HCT116 (cell line): ENCODE data around the gene GSTA3. TPM values are rescaled to one million over a fixed set of nuclear protein-coding genes. Genes with fewer than 3 reads are reported as not detected.

Experiments used
- ATAC-seq: fragments of 200-7000 bp; cut with Tn5 transposase; 2 replicates; pipeline ENCODE4 v1.9.1; 2020; ENCODE audit warnings: mild to moderate bottlenecking, moderate library complexity
- BruUV-seq: library from RNA; stranded (reverse); fragments of 400-500 nt; replicated peaks from 2 replicates; lab custom pipeline; 2021; lab: Mats Ljungman, UMichigan
- CTCF ChIA-PET: fragments of 300-600 bp; sonication (Branson Sonifier 250); formaldehyde crosslinking; loops from one replicate; lab custom pipeline; 2021; ENCODE audit warnings: antibody characterized with exemption; lab: Charles Lee
- POLR2A ChIA-PET: fragments of 300-600, 350-600 bp; sonication (Branson Sonifier 250); formaldehyde crosslinking; loops from one replicate; lab custom pipeline; 2021; ENCODE audit warnings: antibody characterized with exemption; lab: Charles Lee
- RAD21 ChIA-PET, 2 experiments: fragments of 300-600 bp; sonication (Branson Sonifier 250); formaldehyde crosslinking; loops; one replicate each; lab custom pipeline; 2023; ENCODE audit warnings: low total read pairs in 2 of 2; ENCODE audit not compliant: uncharacterized antibody in 2 of 2, unreplicated experiment in 2 of 2, low non-redundant PET in 1 of 2; lab: Charles Lee
- DNase-seq: peaks from one replicate; pipeline ENCODE4 v3.0.0-alpha.2; 2010; ENCODE audit warnings: low read depth, low spot score
- H2AFZ ChIP-seq: fragments of 200-600 bp; shearing (Covaris generic), sonication (generic); 2 replicates; pipeline ENCODE4 v1.6.1; 2017; ENCODE audit warnings: low read depth, mixed run types, mixed read lengths, antibody characterized with exemption, low read length; ENCODE audit not compliant: poor library complexity, severe bottlenecking
- H3K27ac ChIP-seq: 2 replicates; pipeline ENCODE4 v1.5.1; 2012; ENCODE audit warnings: low read depth, low read length
- H3K27me3 ChIP-seq: fragments of 200-600 bp; sonication (generic); 2 replicates; pipeline ENCODE4 v1.6.1; 2016; ENCODE audit warnings: mixed run types, low read length, mixed read lengths; ENCODE audit not compliant: insufficient read depth
- H3K36me3 ChIP-seq, 2 experiments: fragments of 200-500 bp in 1 of 2; fragments of 200-600 bp in 1 of 2; sonication (Bioruptor generic) in 1 of 2; sonication (generic) in 1 of 2; 2 replicates each; pipeline versions ENCODE4 v1.5.1 to v1.6.1; 2014 to 2016; ENCODE audit warnings: low read length in 2 of 2, inconsistent platforms in 1 of 2, mixed read lengths in 1 of 2, mixed run types in 1 of 2; ENCODE audit not compliant: insufficient read depth in 2 of 2, control insufficient read depth in 1 of 2
- H3K4me1 ChIP-seq, 2 experiments: fragments of 200-600 bp in 1 of 2; sonication (generic) in 1 of 2; 2 replicates each; pipeline versions ENCODE4 v1.5.1 to v1.6.1; 2012 to 2017; ENCODE audit warnings: low read length in 2 of 2, inconsistent platforms in 1 of 2, mild to moderate bottlenecking in 1 of 2, mixed read lengths in 1 of 2, mixed run types in 1 of 2, moderate library complexity in 1 of 2; ENCODE audit not compliant: insufficient read depth in 2 of 2, control insufficient read depth in 1 of 2
- H3K4me2 ChIP-seq: fragments of 200-600 bp; sonication (generic); 2 replicates; pipeline ENCODE4 v1.6.1; 2017; ENCODE audit warnings: mixed run types, low read length, mixed read lengths
- H3K4me3 ChIP-seq, 2 experiments: fragments of 200-600 bp in 1 of 2; sonication (generic) in 1 of 2; replicated peaks in 1 of 2; 2 replicates each; pipeline ENCODE4 v1.5.1; 2011 to 2016; ENCODE audit warnings: low read length in 2 of 2, control low read depth in 1 of 2, low read depth in 1 of 2, mild to moderate bottlenecking in 1 of 2, mixed read lengths in 1 of 2, mixed run types in 1 of 2
- H3K79me2 ChIP-seq: fragments of 200-600 bp; sonication (generic); 2 replicates; pipeline ENCODE4 v1.6.1; 2017; ENCODE audit warnings: mild to moderate bottlenecking, mixed run types, low read length, moderate library complexity, mixed read lengths; ENCODE audit not compliant: insufficient read depth
- H3K9ac ChIP-seq: fragments of 200-600 bp; sonication (generic); 2 replicates; pipeline ENCODE4 v1.6.1; 2016; ENCODE audit warnings: low read length, mixed read lengths
- H3K9me2 ChIP-seq: fragments of 200-600 bp; sonication (generic), shearing (Covaris generic); 2 replicates; pipeline ENCODE4 v1.6.1; 2017; ENCODE audit warnings: mixed run types, mild to moderate bottlenecking, moderate library complexity; ENCODE audit not compliant: insufficient read depth
- H3K9me3 ChIP-seq, 2 experiments: fragments of 200-500 bp in 1 of 2; fragments of 200-600 bp in 1 of 2; sonication (Bioruptor generic) in 1 of 2; sonication (generic) in 1 of 2; 2 replicates each; pipeline ENCODE4 v1.6.1; 2014 to 2017; ENCODE audit warnings: low read length in 2 of 2, mixed read lengths in 2 of 2, inconsistent platforms in 1 of 2, low read depth in 1 of 2, mild to moderate bottlenecking in 1 of 2, mixed run types in 1 of 2, moderate library complexity in 1 of 2; ENCODE audit not compliant: control insufficient read depth in 1 of 2, insufficient read depth in 1 of 2
- H4K20me1 ChIP-seq: fragments of 200-600 bp; sonication (generic), shearing (Covaris generic); 2 replicates; pipeline ENCODE4 v1.6.1; 2017; ENCODE audit warnings: mixed run types, mild to moderate bottlenecking, moderate library complexity; ENCODE audit not compliant: insufficient read depth
- CBX3 ChIP-seq: IDR thresholded peaks from 2 replicates; pipeline ENCODE4 v1.6.1; 2012; ENCODE audit warnings: low read depth
- CEBPB ChIP-seq: IDR thresholded peaks from 2 replicates; pipeline ENCODE4 v1.6.1; 2012; ENCODE audit warnings: low read depth
- EGR1 ChIP-seq: IDR thresholded peaks from 2 replicates; pipeline ENCODE4 v1.6.1; 2012; ENCODE audit warnings: low read depth
- ELF1 ChIP-seq: IDR thresholded peaks from 2 replicates; pipeline ENCODE4 v1.6.1; 2012; ENCODE audit warnings: low read depth, borderline replicate concordance
- EZH2 ChIP-seq: fragments of 200-600 bp; sonication (generic); IDR thresholded peaks from 2 replicates; pipeline ENCODE4 v1.6.1; 2017; ENCODE audit warnings: antibody characterized with exemption, mixed run types
- EZH2phosphoT487 ChIP-seq: fragments of 200-600 bp; IDR thresholded peaks from 2 replicates; pipeline ENCODE4 v1.6.1; 2018; ENCODE audit warnings: antibody characterized with exemption, borderline replicate concordance
- FOSL1 ChIP-seq: IDR thresholded peaks from 2 replicates; pipeline ENCODE4 v1.6.1; 2012; ENCODE audit warnings: low read depth
- POLR2AphosphoS5 ChIP-seq: IDR thresholded peaks from 2 replicates; pipeline ENCODE4 v1.6.1; 2011; ENCODE audit warnings: mild to moderate bottlenecking, low read depth, low read length, moderate library complexity
- RAD21 ChIP-seq: IDR thresholded peaks from 2 replicates; pipeline ENCODE4 v1.6.1; 2012; ENCODE audit warnings: low read depth, mild to moderate bottlenecking
- SIN3A ChIP-seq: IDR thresholded peaks from 2 replicates; pipeline ENCODE4 v1.6.1; 2012; ENCODE audit warnings: low read depth
- SP1 ChIP-seq: IDR thresholded peaks from 2 replicates; pipeline ENCODE4 v1.6.1; 2012; ENCODE audit warnings: low read depth
- TCF7L2 ChIP-seq: IDR thresholded peaks from 2 replicates; pipeline ENCODE4 v1.7.0; 2011; ENCODE audit warnings: borderline replicate concordance, inconsistent platforms; ENCODE audit not compliant: insufficient read depth, insufficient read length; ENCODE audit errors: extremely low read depth
- YY1 ChIP-seq: IDR thresholded peaks from 2 replicates; pipeline ENCODE4 v1.6.1; 2011; ENCODE audit warnings: low read length, low read depth, moderate library complexity, mild to moderate bottlenecking; ENCODE audit not compliant: insufficient replicate concordance; ENCODE audit errors: extremely low read depth
- ZFX ChIP-seq: fragments of 450-650 bp; IDR thresholded peaks from 2 replicates; pipeline ENCODE4 v1.6.1; 2017
- ZNF274 ChIP-seq: fragments of 200-500 bp; sonication (Bioruptor generic); IDR thresholded peaks from 2 replicates; pipeline ENCODE4 v1.6.1; 2014; ENCODE audit warnings: mild to moderate bottlenecking, low read depth, low read length, inconsistent platforms
- intact Hi-C: fragments of 100-400 bp; cut with micrococcal nuclease; formaldehyde crosslinking; loops from 2 replicates; pipeline ENCODE4 v1.10.0; 2022
- total RNA-seq: library from RNA; stranded (reverse); gene quantifications from one replicate; pipeline ENCODE4 v1.2.1, GENCODE V29; 2021; ENCODE audit not compliant: unreplicated experiment
- TF ChIP-seq, protein P1 (sequence below): IDR thresholded peaks from 2 replicates; pipeline ENCODE4 v1.6.1; 2012
- TF ChIP-seq, protein P2 (sequence below): IDR thresholded peaks from 2 replicates; pipeline ENCODE4 v1.6.1; 2012
- TF ChIP-seq, protein P3 (sequence below): IDR thresholded peaks from 2 replicates; pipeline ENCODE4 v1.6.1; 2012; ENCODE audit warnings: low read depth
- TF ChIP-seq, protein P4 (sequence below), 3 experiments: fragments of 200-600 bp in 1 of 3; sonication (generic) in 1 of 3; IDR thresholded peaks in 2 of 3; conservative IDR thresholded peaks in 1 of 3; 2 replicates each; pipeline ENCODE4 v1.5.1; 2012 to 2017; ENCODE audit warnings: low read depth in 2 of 3, low read length in 2 of 3, antibody characterized with exemption in 1 of 3, borderline replicate concordance in 1 of 3, control low read depth in 1 of 3, mild to moderate bottlenecking in 1 of 3, mixed read lengths in 1 of 3, mixed run types in 1 of 3, moderate library complexity in 1 of 3; ENCODE audit not compliant: insufficient read depth in 1 of 3
- TF ChIP-seq, protein P5 (sequence below): IDR thresholded peaks from 2 replicates; pipeline ENCODE4 v1.6.1; 2011; ENCODE audit warnings: mild to moderate bottlenecking, low read length, moderate library complexity; ENCODE audit not compliant: insufficient replicate concordance; ENCODE audit errors: extremely low read depth

The GSTA3 gene
- total RNA-seq, 1 experiment from 2014 or later: not detected

DNA sequence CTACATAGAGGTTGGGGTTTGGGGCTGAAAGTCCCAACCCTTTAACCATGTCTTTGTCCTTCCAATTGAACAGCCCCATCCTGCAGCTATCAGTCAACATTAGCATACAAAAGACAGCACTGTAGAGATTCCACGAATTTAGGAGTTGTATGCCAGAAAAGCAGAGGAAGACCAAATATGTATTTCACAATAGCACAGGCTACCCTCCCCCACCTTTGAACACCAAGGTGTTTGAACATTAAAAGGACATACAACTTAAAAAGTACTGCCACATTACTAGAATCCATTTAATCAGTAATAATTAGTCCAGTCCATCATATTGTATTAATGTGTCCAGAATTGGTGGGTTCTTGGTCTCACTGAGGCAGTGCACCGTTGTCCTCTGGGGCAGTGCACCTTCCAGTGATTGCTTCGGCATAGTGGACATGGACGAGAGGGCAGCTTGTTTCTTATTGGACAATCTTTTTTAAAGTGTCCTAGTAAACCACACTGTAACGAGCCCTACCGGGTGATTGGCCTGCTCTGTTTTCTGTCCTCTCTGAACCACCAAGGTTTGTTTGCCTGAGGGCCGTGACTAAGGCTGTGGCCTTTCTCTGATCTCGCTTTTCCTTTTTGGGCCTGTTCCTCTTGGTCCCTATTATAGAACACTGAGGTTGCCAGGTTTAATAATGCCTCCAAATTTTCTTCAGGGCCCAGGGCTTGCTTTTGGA lies 49.2 kb upstream of the GSTA3 start:
- ATAC-seq (no peak), DNase-seq (no peak)
- Histone ChIP-seq H3K27ac (no peak overlapping the region), H3K9me2 (no peaks in the 10 kb centered on the region), H2AFZ (no peak overlapping the region), H3K4me3 (no peak overlapping the region), H3K9me3 (no peaks in the 10 kb centered on the region), H3K4me1 (no peaks in the 10 kb centered on the region), H3K79me2 (no peaks in the 10 kb centered on the region), H3K36me3 (no peaks in the 10 kb centered on the region), H3K4me2 (no peak overlapping the region), H4K20me1 (no peaks in the 10 kb centered on the region), H3K27me3 (no peaks in the 10 kb centered on the region), H3K9ac (no peak overlapping the region)
- TF ChIP-seq TCF7L2 (no peak), ZNF274 (no peak), RAD21 (no peak), SIN3A (no peak), EZH2 (no peak), EZH2phosphoT487 (no peak), FOSL1 (no peak), CBX3 (no peak), POLR2AphosphoS5 (no peak), ELF1 (no peak), YY1 (no peak), ZFX (no peak), CEBPB (no peak), SP1 (no peak), EGR1 (no peak)
- TF ChIP-seq, protein P1, sequence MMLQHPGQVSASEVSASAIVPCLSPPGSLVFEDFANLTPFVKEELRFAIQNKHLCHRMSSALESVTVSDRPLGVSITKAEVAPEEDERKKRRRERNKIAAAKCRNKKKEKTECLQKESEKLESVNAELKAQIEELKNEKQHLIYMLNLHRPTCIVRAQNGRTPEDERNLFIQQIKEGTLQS: no peak
- TF ChIP-seq, protein P2, sequence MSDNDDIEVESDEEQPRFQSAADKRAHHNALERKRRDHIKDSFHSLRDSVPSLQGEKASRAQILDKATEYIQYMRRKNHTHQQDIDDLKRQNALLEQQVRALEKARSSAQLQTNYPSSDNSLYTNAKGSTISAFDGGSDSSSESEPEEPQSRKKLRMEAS: no peak
- TF ChIP-seq, protein P3, sequence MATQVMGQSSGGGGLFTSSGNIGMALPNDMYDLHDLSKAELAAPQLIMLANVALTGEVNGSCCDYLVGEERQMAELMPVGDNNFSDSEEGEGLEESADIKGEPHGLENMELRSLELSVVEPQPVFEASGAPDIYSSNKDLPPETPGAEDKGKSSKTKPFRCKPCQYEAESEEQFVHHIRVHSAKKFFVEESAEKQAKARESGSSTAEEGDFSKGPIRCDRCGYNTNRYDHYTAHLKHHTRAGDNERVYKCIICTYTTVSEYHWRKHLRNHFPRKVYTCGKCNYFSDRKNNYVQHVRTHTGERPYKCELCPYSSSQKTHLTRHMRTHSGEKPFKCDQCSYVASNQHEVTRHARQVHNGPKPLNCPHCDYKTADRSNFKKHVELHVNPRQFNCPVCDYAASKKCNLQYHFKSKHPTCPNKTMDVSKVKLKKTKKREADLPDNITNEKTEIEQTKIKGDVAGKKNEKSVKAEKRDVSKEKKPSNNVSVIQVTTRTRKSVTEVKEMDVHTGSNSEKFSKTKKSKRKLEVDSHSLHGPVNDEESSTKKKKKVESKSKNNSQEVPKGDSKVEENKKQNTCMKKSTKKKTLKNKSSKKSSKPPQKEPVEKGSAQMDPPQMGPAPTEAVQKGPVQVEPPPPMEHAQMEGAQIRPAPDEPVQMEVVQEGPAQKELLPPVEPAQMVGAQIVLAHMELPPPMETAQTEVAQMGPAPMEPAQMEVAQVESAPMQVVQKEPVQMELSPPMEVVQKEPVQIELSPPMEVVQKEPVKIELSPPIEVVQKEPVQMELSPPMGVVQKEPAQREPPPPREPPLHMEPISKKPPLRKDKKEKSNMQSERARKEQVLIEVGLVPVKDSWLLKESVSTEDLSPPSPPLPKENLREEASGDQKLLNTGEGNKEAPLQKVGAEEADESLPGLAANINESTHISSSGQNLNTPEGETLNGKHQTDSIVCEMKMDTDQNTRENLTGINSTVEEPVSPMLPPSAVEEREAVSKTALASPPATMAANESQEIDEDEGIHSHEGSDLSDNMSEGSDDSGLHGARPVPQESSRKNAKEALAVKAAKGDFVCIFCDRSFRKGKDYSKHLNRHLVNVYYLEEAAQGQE: no peak
- TF ChIP-seq, protein P4, sequence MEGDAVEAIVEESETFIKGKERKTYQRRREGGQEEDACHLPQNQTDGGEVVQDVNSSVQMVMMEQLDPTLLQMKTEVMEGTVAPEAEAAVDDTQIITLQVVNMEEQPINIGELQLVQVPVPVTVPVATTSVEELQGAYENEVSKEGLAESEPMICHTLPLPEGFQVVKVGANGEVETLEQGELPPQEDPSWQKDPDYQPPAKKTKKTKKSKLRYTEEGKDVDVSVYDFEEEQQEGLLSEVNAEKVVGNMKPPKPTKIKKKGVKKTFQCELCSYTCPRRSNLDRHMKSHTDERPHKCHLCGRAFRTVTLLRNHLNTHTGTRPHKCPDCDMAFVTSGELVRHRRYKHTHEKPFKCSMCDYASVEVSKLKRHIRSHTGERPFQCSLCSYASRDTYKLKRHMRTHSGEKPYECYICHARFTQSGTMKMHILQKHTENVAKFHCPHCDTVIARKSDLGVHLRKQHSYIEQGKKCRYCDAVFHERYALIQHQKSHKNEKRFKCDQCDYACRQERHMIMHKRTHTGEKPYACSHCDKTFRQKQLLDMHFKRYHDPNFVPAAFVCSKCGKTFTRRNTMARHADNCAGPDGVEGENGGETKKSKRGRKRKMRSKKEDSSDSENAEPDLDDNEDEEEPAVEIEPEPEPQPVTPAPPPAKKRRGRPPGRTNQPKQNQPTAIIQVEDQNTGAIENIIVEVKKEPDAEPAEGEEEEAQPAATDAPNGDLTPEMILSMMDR (IDR thresholded peaks at IDR 0.05 in 2 of 3, conservative IDR thresholded peaks at IDR 0.05 in 1 of 3; ENCODE audit: borderline replicate concordance in 1 of 3, insufficient read depth in 1 of 3, low read depth in 2 of 3, low read length in 2 of 3): no peak
- TF ChIP-seq, protein P5, sequence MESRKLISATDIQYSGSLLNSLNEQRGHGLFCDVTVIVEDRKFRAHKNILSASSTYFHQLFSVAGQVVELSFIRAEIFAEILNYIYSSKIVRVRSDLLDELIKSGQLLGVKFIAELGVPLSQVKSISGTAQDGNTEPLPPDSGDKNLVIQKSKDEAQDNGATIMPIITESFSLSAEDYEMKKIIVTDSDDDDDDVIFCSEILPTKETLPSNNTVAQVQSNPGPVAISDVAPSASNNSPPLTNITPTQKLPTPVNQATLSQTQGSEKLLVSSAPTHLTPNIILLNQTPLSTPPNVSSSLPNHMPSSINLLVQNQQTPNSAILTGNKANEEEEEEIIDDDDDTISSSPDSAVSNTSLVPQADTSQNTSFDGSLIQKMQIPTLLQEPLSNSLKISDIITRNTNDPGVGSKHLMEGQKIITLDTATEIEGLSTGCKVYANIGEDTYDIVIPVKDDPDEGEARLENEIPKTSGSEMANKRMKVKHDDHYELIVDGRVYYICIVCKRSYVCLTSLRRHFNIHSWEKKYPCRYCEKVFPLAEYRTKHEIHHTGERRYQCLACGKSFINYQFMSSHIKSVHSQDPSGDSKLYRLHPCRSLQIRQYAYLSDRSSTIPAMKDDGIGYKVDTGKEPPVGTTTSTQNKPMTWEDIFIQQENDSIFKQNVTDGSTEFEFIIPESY: no peak
- BruUV-seq: no TSS peak
- CTCF ChIA-PET: no interaction called here
- POLR2A ChIA-PET: no interaction called here
- RAD21 ChIA-PET: no interaction called here
- intact Hi-C loops: no loop called here
